CD14-positive monocyte (primary cell): ENCODE data around the gene SLC35F1. TPM values are rescaled to one million over a fixed set of nuclear protein-coding genes. Genes with fewer than 3 reads are reported as not detected.

Experiments
- DNase-seq, 3 donors: peaks; one replicate each; pipeline ENCODE4 v3.0.0-alpha.2; 2011 to 2022
- H2AFZ ChIP-seq: 2 replicates; pipeline ENCODE4 v1.6.0; 2012; ENCODE audit warnings: mild to moderate bottlenecking, low read depth, low read length, inconsistent platforms; ENCODE audit not compliant: insufficient read depth, poor library complexity, severe bottlenecking
- H3K27ac ChIP-seq, 2 donors: 1 replicate in 1 of 2; 2 replicates in 1 of 2; pipeline ENCODE4 v1.5.1; 2012 to 2013; ENCODE audit warnings: low read length in 2 of 2, control low read depth in 1 of 2, inconsistent platforms in 1 of 2, low read depth in 1 of 2, mild to moderate bottlenecking in 1 of 2
- H3K27me3 ChIP-seq, 2 donors: one replicate each; pipeline versions ENCODE4 v1.6.0 to v1.6.1; 2011 to 2013; ENCODE audit warnings: low read length in 2 of 2; ENCODE audit not compliant: control insufficient read depth in 2 of 2, insufficient read depth in 2 of 2
- H3K36me3 ChIP-seq, 2 donors: replicated peaks in 1 of 2; 1 replicate in 1 of 2; 2 replicates in 1 of 2; pipeline versions ENCODE4 v1.5.1 to v1.6.1; 2012 to 2013; ENCODE audit warnings: low read length in 2 of 2, control low read depth in 1 of 2, inconsistent platforms in 1 of 2, mild to moderate bottlenecking in 1 of 2; ENCODE audit not compliant: insufficient read depth in 2 of 2, control insufficient read depth in 1 of 2
- H3K4me1 ChIP-seq, 2 donors: 1 replicate in 1 of 2; 2 replicates in 1 of 2; pipeline versions ENCODE4 v1.5.1 to v1.6.1; 2012 to 2013; ENCODE audit warnings: low read length in 2 of 2, control low read depth in 1 of 2, inconsistent platforms in 1 of 2, mild to moderate bottlenecking in 1 of 2, moderate library complexity in 1 of 2; ENCODE audit not compliant: insufficient read depth in 2 of 2, control insufficient read depth in 1 of 2
- H3K4me2 ChIP-seq: replicated peaks from 2 replicates; pipeline ENCODE3; 2012; ENCODE audit warnings: low read length, moderate library complexity, mild to moderate bottlenecking; ENCODE audit not compliant: poor library complexity, severe bottlenecking; ENCODE audit errors: extremely low read depth
- H3K4me3 ChIP-seq, 3 experiments: fragments of 200-600 bp in 1 of 3; sonication (generic) in 1 of 3; replicated peaks in 1 of 3; 1 replicate in 2 of 3; 2 replicates in 1 of 3; pipeline ENCODE4 v1.5.1; 2011 to 2013; ENCODE audit warnings: low read length in 3 of 3, mild to moderate bottlenecking in 3 of 3, control low read depth in 2 of 3, low read depth in 2 of 3, inconsistent platforms in 1 of 3, moderate library complexity in 1 of 3
- H3K79me2 ChIP-seq: 2 replicates; pipeline ENCODE4 v1.6.0; 2012; ENCODE audit warnings: mild to moderate bottlenecking, control low read depth, inconsistent platforms, low read length, moderate library complexity; ENCODE audit not compliant: insufficient read depth
- H3K9ac ChIP-seq: 2 replicates; pipeline ENCODE4 v1.6.0; 2017; ENCODE audit warnings: low read length, mild to moderate bottlenecking; ENCODE audit not compliant: insufficient read depth, poor library complexity, severe bottlenecking
- H3K9me3 ChIP-seq, 2 donors: replicated peaks in 1 of 2; 1 replicate in 1 of 2; 2 replicates in 1 of 2; pipeline versions ENCODE4 v1.5.1 to v1.6.1; 2012 to 2013; ENCODE audit warnings: low read length in 2 of 2, control low read depth in 1 of 2; ENCODE audit not compliant: control insufficient read depth in 1 of 2, insufficient read depth in 1 of 2
- H4K20me1 ChIP-seq: 2 replicates; pipeline ENCODE4 v1.6.0; 2012; ENCODE audit warnings: mild to moderate bottlenecking, low read length, control low read depth, moderate library complexity; ENCODE audit not compliant: insufficient read depth
- H3K27ac Mint-ChIP-seq, 7 donors: one replicate each; pipeline ENCODE4 v1.8.0; 2020; ENCODE audit warnings: mild to moderate bottlenecking in 7 of 7, mixed read lengths in 7 of 7, moderate library complexity in 6 of 7, inconsistent platforms in 2 of 7
- H3K27me3 Mint-ChIP-seq, 3 donors: one replicate each; pipeline ENCODE4 v1.8.0; 2021 to 2022; ENCODE audit warnings: low read depth in 3 of 3, mild to moderate bottlenecking in 3 of 3, mixed read lengths in 3 of 3, moderate library complexity in 3 of 3, inconsistent platforms in 1 of 3
- H3K36me3 Mint-ChIP-seq, 2 donors: one replicate each; pipeline ENCODE4 v1.8.0; 2020; ENCODE audit warnings: mixed read lengths in 2 of 2, inconsistent platforms in 1 of 2, mild to moderate bottlenecking in 1 of 2
- H3K4me1 Mint-ChIP-seq: one replicate; pipeline ENCODE4 v1.8.0; 2020; ENCODE audit warnings: mild to moderate bottlenecking, mixed read lengths
- H3K4me3 Mint-ChIP-seq, 2 donors: one replicate each; pipeline ENCODE4 v1.8.0; 2020; ENCODE audit warnings: mild to moderate bottlenecking in 2 of 2, mixed read lengths in 2 of 2, moderate library complexity in 1 of 2
- H3K9me3 Mint-ChIP-seq, 7 donors: one replicate each; pipeline ENCODE4 v1.8.0; 2020 to 2022; ENCODE audit warnings: mixed read lengths in 7 of 7, mild to moderate bottlenecking in 6 of 7, moderate library complexity in 6 of 7, inconsistent platforms in 2 of 7
- CTCF ChIP-seq: fragments of 200-600 bp; IDR thresholded peaks from one replicate; pipeline ENCODE4 v1.8.0; 2022; ENCODE audit warnings: antibody characterized with exemption, mild to moderate bottlenecking
- WGBS: methylation state at CpG from one replicate; pipeline ENCODE4 v1.1.5; 2013; ENCODE audit warnings: missing lambda C conversion rate; ENCODE audit not compliant: insufficient coverage; 5-methylcytosine and 5-hydroxymethylcytosine counted together
- intact Hi-C, 2 donors: fragments of 100-400 bp; cut with micrococcal nuclease; formaldehyde crosslinking; loops; one replicate each; pipeline versions ENCODE4 v1.15.0 to v1.15.1; 2023
- polyA plus RNA-seq, 3 donors: library from polyadenylated mRNA; depleted of rRNA in 1 of 3; unstranded in 2 of 3; stranded (reverse) in 1 of 3; fragments of 300-500 nt in 2 of 3; fragments of >200 nt in 1 of 3; fragmentation: Illumina TruSeq in 2 of 3; gene quantifications; 1 replicate in 2 of 3; 2 replicates in 1 of 3; pipeline ENCODE4 v1.2.3, GENCODE V29; 2012 to 2021

The SLC35F1 gene
- polyA plus RNA-seq, 3 donors = not detected

- H3K27me3 Mint-ChIP-seq = peaks cover 4 to 7% (median 4%) of the 10 kb centered on the region in 3 donors
- H3K27ac ChIP-seq = no peak overlapping the region
- H3K4me1 ChIP-seq = no peaks in the 10 kb centered on the region
- H2AFZ ChIP-seq = no peak overlapping the region
- no peaks in the 10 kb centered on the region for H3K9me3 ChIP-seq
- no peak for TF ChIP-seq CTCF
- intact Hi-C loops = no loop called here
- no peak overlapping the region for H3K9ac ChIP-seq
- peaks cover 13 to 21% of the 10 kb centered on the region in 2 donors for H3K27me3 ChIP-seq
- no peak overlapping the region for H3K27ac Mint-ChIP-seq
- H3K36me3 Mint-ChIP-seq = no peaks in the 10 kb centered on the region
- H3K9me3 Mint-ChIP-seq = peaks cover 0 to 3% (median 0%) of the 10 kb centered on the region in 7 donors
- WGBS = 88% methylated on average over 2 of the region's 2 CpGs
- no peak overlapping the region for H3K4me3 ChIP-seq
- H3K4me2 ChIP-seq = no peak overlapping the region
- no peaks in the 10 kb centered on the region for H3K4me1 Mint-ChIP-seq
- DNase-seq = no peak
- H3K36me3 ChIP-seq = no peaks in the 10 kb centered on the region
- H3K4me3 Mint-ChIP-seq = no peak overlapping the region
- no peaks in the 10 kb centered on the region for H3K79me2 ChIP-seq
- H4K20me1 ChIP-seq = no peaks in the 10 kb centered on the region
Observed at GRCh38 chr6:117917176-117917575, 10.1 kb downstream of the SLC35F1 start.

- Histone ChIP-seq H3K9ac (no peak overlapping the region), H3K4me2 (no peak overlapping the region), H3K27me3 (peaks cover 13 to 21% of the 10 kb centered on the region in 2 donors), H4K20me1 (no peaks in the 10 kb centered on the region), H3K27ac (no peak overlapping the region), H3K4me3 (no peak overlapping the region), H3K9me3 (no peaks in the 10 kb centered on the region), H3K79me2 (no peaks in the 10 kb centered on the region), H3K36me3 (no peaks in the 10 kb centered on the region), H2AFZ (no peak overlapping the region), H3K4me1 (no peaks in the 10 kb centered on the region)
- DNase-seq = no peak
- H3K27ac Mint-ChIP-seq = no peak overlapping the region
- intact Hi-C loops = no loop called here
- peaks cover 2 to 6% (median 4%) of the 10 kb centered on the region in 3 donors for H3K27me3 Mint-ChIP-seq
- H3K4me3 Mint-ChIP-seq = no peak overlapping the region
- no peaks in the 10 kb centered on the region for H3K36me3 Mint-ChIP-seq
- WGBS = 71% methylated on average over 5 of the region's 5 CpGs
- no peaks in the 10 kb centered on the region for H3K4me1 Mint-ChIP-seq
- H3K9me3 Mint-ChIP-seq = peaks cover 0 to 3% (median 0%) of the 10 kb centered on the region in 7 donors
- no peak for TF ChIP-seq CTCF
Observed at GRCh38 chr6:117918454-117918853, 11.4 kb downstream of the SLC35F1 start.
